HG03139 (cell line): ENCODE results near the gene TCHHL1.
"Not testable (repeated sequence)": the region's sequence is repeated elsewhere in the genome, so short reads cannot be mapped to it uniquely, and the experiment has no call there.

ENCODE experiments used
- ATAC-seq: cut with Tn5 transposase; IDR thresholded peaks from one replicate; pipeline ENCODE4 v1.9.1; 2021; ENCODE audit not compliant: unreplicated experiment

Gene TCHHL1

GRCh38 chr1:152096931-152097330 lies 8.1 kb upstream of the TCHHL1 start:
- no peak for ATAC-seq

GRCh38 chr1:152086760-152087159 lies 2.1 kb downstream of the TCHHL1 start:
- ATAC-seq: no peak

GRCh38 chr1:152084853-152085252 lies 4.0 kb downstream of the TCHHL1 start:
- no peak for ATAC-seq

GRCh38 chr1:152081026-152081425 lies 7.8 kb downstream of the TCHHL1 start:
- ATAC-seq: not testable (repeated sequence)

GRCh38 chr1:152080494-152080893 lies 8.4 kb downstream of the TCHHL1 start:
- ATAC-seq: not testable (repeated sequence)

GRCh38 chr1:152078831-152079441 lies 9.9 kb downstream of the TCHHL1 start:
- no peak for ATAC-seq

- ATAC-seq: no peak
These were observed 16.6 kb downstream of the TCHHL1 start for GRCh38 chr1:152072311-152072710.

- no peak for ATAC-seq
These were observed 17.7 kb downstream of the TCHHL1 start for GRCh38 chr1:152071123-152071522.

- ATAC-seq: no peak
These were observed 20.9 kb downstream of the TCHHL1 start for GRCh38 chr1:152067929-152068328.

- no peak for ATAC-seq
These were observed 21.7 kb downstream of the TCHHL1 start for GRCh38 chr1:152067150-152067549.

GRCh38 chr1:152061952-152062351 lies 26.9 kb downstream of the TCHHL1 start:
- ATAC-seq: no peak

- no peak for ATAC-seq
These were observed 35.5 kb downstream of the TCHHL1 start for GRCh38 chr1:152053375-152053774.

GRCh38 chr1:152052606-152053005 lies 36.3 kb downstream of the TCHHL1 start:
- no peak for ATAC-seq

- ATAC-seq: no peak
These were observed 37.8 kb downstream of the TCHHL1 start for GRCh38 chr1:152050886-152051675.

GRCh38 chr1:152049291-152050083 lies 39.4 kb downstream of the TCHHL1 start:
- ATAC-seq: no peak

- peak; percentile 5 for ATAC-seq
These were observed 40.4 kb downstream of the TCHHL1 start for GRCh38 chr1:152048416-152049009.

GRCh38 chr1:152047730-152048415 lies 41.0 kb downstream of the TCHHL1 start:
- peak; percentile 95 for ATAC-seq

- no peak for ATAC-seq
These were observed 41.5 kb downstream of the TCHHL1 start for GRCh38 chr1:152047413-152047729.

GRCh38 chr1:152044386-152044785 lies 44.5 kb downstream of the TCHHL1 start:
- no peak for ATAC-seq

GRCh38 chr1:152043870-152044269 lies 45.0 kb downstream of the TCHHL1 start:
- no peak for ATAC-seq

- ATAC-seq: no peak
These were observed 46.8 kb downstream of the TCHHL1 start for GRCh38 chr1:152042030-152042429.
